CD14-positive monocyte (primary cell): ENCODE data around the gene OLIG3. TPM values are rescaled to one million over a fixed set of nuclear protein-coding genes. Genes with fewer than 3 reads are reported as not detected.

Source experiments
- DNase-seq, 3 donors: peaks; one replicate each; pipeline ENCODE4 v3.0.0-alpha.2; 2011 to 2022
- H2AFZ ChIP-seq: 2 replicates; pipeline ENCODE4 v1.6.0; 2012; ENCODE audit warnings: mild to moderate bottlenecking, low read depth, low read length, inconsistent platforms; ENCODE audit not compliant: insufficient read depth, poor library complexity, severe bottlenecking
- H3K27ac ChIP-seq, 2 donors: 1 replicate in 1 of 2; 2 replicates in 1 of 2; pipeline ENCODE4 v1.5.1; 2012 to 2013; ENCODE audit warnings: low read length in 2 of 2, control low read depth in 1 of 2, inconsistent platforms in 1 of 2, low read depth in 1 of 2, mild to moderate bottlenecking in 1 of 2
- H3K27me3 ChIP-seq, 2 donors: one replicate each; pipeline versions ENCODE4 v1.6.0 to v1.6.1; 2011 to 2013; ENCODE audit warnings: low read length in 2 of 2; ENCODE audit not compliant: control insufficient read depth in 2 of 2, insufficient read depth in 2 of 2
- H3K36me3 ChIP-seq, 2 donors: replicated peaks in 1 of 2; 1 replicate in 1 of 2; 2 replicates in 1 of 2; pipeline versions ENCODE4 v1.5.1 to v1.6.1; 2012 to 2013; ENCODE audit warnings: low read length in 2 of 2, control low read depth in 1 of 2, inconsistent platforms in 1 of 2, mild to moderate bottlenecking in 1 of 2; ENCODE audit not compliant: insufficient read depth in 2 of 2, control insufficient read depth in 1 of 2
- H3K4me1 ChIP-seq, 2 donors: 1 replicate in 1 of 2; 2 replicates in 1 of 2; pipeline versions ENCODE4 v1.5.1 to v1.6.1; 2012 to 2013; ENCODE audit warnings: low read length in 2 of 2, control low read depth in 1 of 2, inconsistent platforms in 1 of 2, mild to moderate bottlenecking in 1 of 2, moderate library complexity in 1 of 2; ENCODE audit not compliant: insufficient read depth in 2 of 2, control insufficient read depth in 1 of 2
- H3K4me2 ChIP-seq: replicated peaks from 2 replicates; pipeline ENCODE3; 2012; ENCODE audit warnings: low read length, moderate library complexity, mild to moderate bottlenecking; ENCODE audit not compliant: poor library complexity, severe bottlenecking; ENCODE audit errors: extremely low read depth
- H3K4me3 ChIP-seq, 3 experiments: fragments of 200-600 bp in 1 of 3; sonication (generic) in 1 of 3; replicated peaks in 1 of 3; 1 replicate in 2 of 3; 2 replicates in 1 of 3; pipeline ENCODE4 v1.5.1; 2011 to 2013; ENCODE audit warnings: low read length in 3 of 3, mild to moderate bottlenecking in 3 of 3, control low read depth in 2 of 3, low read depth in 2 of 3, inconsistent platforms in 1 of 3, moderate library complexity in 1 of 3
- H3K79me2 ChIP-seq: 2 replicates; pipeline ENCODE4 v1.6.0; 2012; ENCODE audit warnings: mild to moderate bottlenecking, control low read depth, inconsistent platforms, low read length, moderate library complexity; ENCODE audit not compliant: insufficient read depth
- H3K9ac ChIP-seq: 2 replicates; pipeline ENCODE4 v1.6.0; 2017; ENCODE audit warnings: low read length, mild to moderate bottlenecking; ENCODE audit not compliant: insufficient read depth, poor library complexity, severe bottlenecking
- H3K9me3 ChIP-seq, 2 donors: replicated peaks in 1 of 2; 1 replicate in 1 of 2; 2 replicates in 1 of 2; pipeline versions ENCODE4 v1.5.1 to v1.6.1; 2012 to 2013; ENCODE audit warnings: low read length in 2 of 2, control low read depth in 1 of 2; ENCODE audit not compliant: control insufficient read depth in 1 of 2, insufficient read depth in 1 of 2
- H4K20me1 ChIP-seq: 2 replicates; pipeline ENCODE4 v1.6.0; 2012; ENCODE audit warnings: mild to moderate bottlenecking, low read length, control low read depth, moderate library complexity; ENCODE audit not compliant: insufficient read depth
- H3K27ac Mint-ChIP-seq, 7 donors: one replicate each; pipeline ENCODE4 v1.8.0; 2020; ENCODE audit warnings: mild to moderate bottlenecking in 7 of 7, mixed read lengths in 7 of 7, moderate library complexity in 6 of 7, inconsistent platforms in 2 of 7
- H3K27me3 Mint-ChIP-seq, 3 donors: one replicate each; pipeline ENCODE4 v1.8.0; 2021 to 2022; ENCODE audit warnings: low read depth in 3 of 3, mild to moderate bottlenecking in 3 of 3, mixed read lengths in 3 of 3, moderate library complexity in 3 of 3, inconsistent platforms in 1 of 3
- H3K36me3 Mint-ChIP-seq, 2 donors: one replicate each; pipeline ENCODE4 v1.8.0; 2020; ENCODE audit warnings: mixed read lengths in 2 of 2, inconsistent platforms in 1 of 2, mild to moderate bottlenecking in 1 of 2
- H3K4me1 Mint-ChIP-seq: one replicate; pipeline ENCODE4 v1.8.0; 2020; ENCODE audit warnings: mild to moderate bottlenecking, mixed read lengths
- H3K4me3 Mint-ChIP-seq, 2 donors: one replicate each; pipeline ENCODE4 v1.8.0; 2020; ENCODE audit warnings: mild to moderate bottlenecking in 2 of 2, mixed read lengths in 2 of 2, moderate library complexity in 1 of 2
- H3K9me3 Mint-ChIP-seq, 7 donors: one replicate each; pipeline ENCODE4 v1.8.0; 2020 to 2022; ENCODE audit warnings: mixed read lengths in 7 of 7, mild to moderate bottlenecking in 6 of 7, moderate library complexity in 6 of 7, inconsistent platforms in 2 of 7
- CTCF ChIP-seq: fragments of 200-600 bp; IDR thresholded peaks from one replicate; pipeline ENCODE4 v1.8.0; 2022; ENCODE audit warnings: antibody characterized with exemption, mild to moderate bottlenecking
- WGBS: methylation state at CpG from one replicate; pipeline ENCODE4 v1.1.5; 2013; ENCODE audit warnings: missing lambda C conversion rate; ENCODE audit not compliant: insufficient coverage; 5-methylcytosine and 5-hydroxymethylcytosine counted together
- intact Hi-C, 2 donors: fragments of 100-400 bp; cut with micrococcal nuclease; formaldehyde crosslinking; loops; one replicate each; pipeline versions ENCODE4 v1.15.0 to v1.15.1; 2023
- polyA plus RNA-seq, 3 donors: library from polyadenylated mRNA; depleted of rRNA in 1 of 3; unstranded in 2 of 3; stranded (reverse) in 1 of 3; fragments of 300-500 nt in 2 of 3; fragments of >200 nt in 1 of 3; fragmentation: Illumina TruSeq in 2 of 3; gene quantifications; 1 replicate in 2 of 3; 2 replicates in 1 of 3; pipeline ENCODE4 v1.2.3, GENCODE V29; 2012 to 2021

Gene OLIG3
- polyA plus RNA-seq, 3 donors, result not detected

GRCh38 chr6:137452333-137452894 lies 41.8 kb downstream of the OLIG3 start:
- Mint-ChIP-seq H3K9me3 (peaks cover 0 to 2% (median 0%) of the 10 kb centered on the region in 7 donors), H3K27ac (no peak overlapping the region), H3K36me3 (no peaks in the 10 kb centered on the region), H3K4me3 (no peak overlapping the region), H3K27me3 (peaks cover 11 to 18% (median 14%) of the 10 kb centered on the region in 3 donors), H3K4me1 (no peaks in the 10 kb centered on the region)
- TF ChIP-seq CTCF, result no peak
- Histone ChIP-seq H3K79me2 (no peaks in the 10 kb centered on the region), H3K27ac (no peak overlapping the region), H3K36me3 (no peaks in the 10 kb centered on the region), H3K9me3 (no peaks in the 10 kb centered on the region), H2AFZ (no peak overlapping the region), H4K20me1 (no peaks in the 10 kb centered on the region), H3K4me1 (no peaks in the 10 kb centered on the region), H3K4me3 (no peak overlapping the region), H3K27me3 (peaks cover 5 to 10% of the 10 kb centered on the region in 2 donors), H3K9ac (no peak overlapping the region), H3K4me2 (no peak overlapping the region)
- intact Hi-C loops, result no loop called here
- no peak for DNase-seq
- no CpG with 5 or more reads among the region's 7 CpGs for WGBS

GRCh38 chr6:137443901-137444300 lies 50.3 kb downstream of the OLIG3 start:
- Histone ChIP-seq H3K79me2 (no peaks in the 10 kb centered on the region), H3K9me3 (peaks cover 0 to 10% of the 10 kb centered on the region in 2 donors), H3K36me3 (no peaks in the 10 kb centered on the region), H3K27ac (no peak overlapping the region), H3K4me2 (no peak overlapping the region), H2AFZ (no peak overlapping the region), H4K20me1 (no peaks in the 10 kb centered on the region), H3K4me3 (no peak overlapping the region), H3K27me3 (peaks cover 0 to 5% of the 10 kb centered on the region in 2 donors), H3K4me1 (no peaks in the 10 kb centered on the region), H3K9ac (no peak overlapping the region)
- TF ChIP-seq CTCF, result no peak
- H3K27me3 Mint-ChIP-seq, result peaks cover 2 to 12% (median 10%) of the 10 kb centered on the region in 3 donors
- no peaks in the 10 kb centered on the region for H3K36me3 Mint-ChIP-seq
- intact Hi-C loops, result no loop called here
- no CpG with 5 or more reads among the region's 1 CpG for WGBS
- H3K4me1 Mint-ChIP-seq, result no peaks in the 10 kb centered on the region
- no peak overlapping the region for H3K27ac Mint-ChIP-seq
- no peak overlapping the region for H3K4me3 Mint-ChIP-seq
- no peak for DNase-seq
- H3K9me3 Mint-ChIP-seq, result peaks cover 1 to 16% (median 11%) of the 10 kb centered on the region in 7 donors
